Hematopoietic multipotent progenitor cell treated with erythropoietin and hydrocortisone succinate and interleukin-3 and kit ligand, for 17 days (in vitro differentiated cells): ENCODE measurements around the gene TAF11L8.
"Not testable (repeated sequence)": the region's sequence is repeated elsewhere in the genome, so short reads cannot be mapped to it uniquely, and the experiment has no call there.

Experiments used
- DNase-seq: peaks from one replicate; pipeline ENCODE4 v3.0.0-alpha.2; 2015; ENCODE audit warnings: low spot score

Gene TAF11L8

DNA sequence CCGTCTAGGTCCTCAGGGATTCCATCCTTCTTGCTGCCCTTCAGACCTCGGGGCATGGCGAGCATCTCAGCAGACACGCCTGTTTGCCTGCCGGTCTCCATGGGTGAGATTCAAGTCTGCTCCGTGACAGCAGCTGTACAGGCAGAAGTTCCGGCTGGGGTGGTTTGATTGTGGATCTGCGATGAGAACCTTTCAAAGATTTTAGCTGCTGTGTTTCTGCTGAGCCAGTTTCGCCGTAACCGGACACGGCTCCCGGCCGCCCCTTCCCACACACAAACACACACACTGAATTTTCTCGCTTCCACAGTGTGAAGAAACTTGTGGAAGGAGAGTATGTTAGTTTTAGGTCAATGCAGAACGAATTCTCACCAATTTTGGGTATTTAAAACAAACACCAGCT is at the start of gene TAF11L8:
TAF11L8 (minus strand) TSS at position 101 of the 400 bp plus-strand sequence.
- not testable (repeated sequence) for DNase-seq

DNA sequence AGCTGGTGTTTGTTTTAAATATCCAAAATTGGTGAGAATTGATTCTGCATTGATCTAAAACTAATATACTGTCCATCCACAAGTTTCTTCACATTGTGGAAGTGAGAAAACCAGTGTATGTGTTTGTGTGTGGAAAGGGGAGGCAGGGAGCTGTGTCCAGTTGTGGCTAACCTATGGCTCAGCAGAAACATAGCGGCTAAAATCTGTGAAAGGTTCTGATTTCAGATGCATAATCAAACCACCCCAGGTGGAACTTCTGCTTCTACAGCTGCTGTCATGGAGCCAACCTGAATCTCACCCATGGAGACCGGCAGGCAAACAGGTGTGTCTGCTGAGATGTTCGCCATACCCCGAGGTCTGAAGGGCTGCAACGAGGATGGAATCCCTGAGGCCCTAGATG is 43.4 kb upstream of the TAF11L8 start, which contains the start of gene TAF11L14:
TAF11L14 (plus strand) TSS at position 301 of the 400 bp plus-strand sequence.
- no peak for DNase-seq

DNA sequence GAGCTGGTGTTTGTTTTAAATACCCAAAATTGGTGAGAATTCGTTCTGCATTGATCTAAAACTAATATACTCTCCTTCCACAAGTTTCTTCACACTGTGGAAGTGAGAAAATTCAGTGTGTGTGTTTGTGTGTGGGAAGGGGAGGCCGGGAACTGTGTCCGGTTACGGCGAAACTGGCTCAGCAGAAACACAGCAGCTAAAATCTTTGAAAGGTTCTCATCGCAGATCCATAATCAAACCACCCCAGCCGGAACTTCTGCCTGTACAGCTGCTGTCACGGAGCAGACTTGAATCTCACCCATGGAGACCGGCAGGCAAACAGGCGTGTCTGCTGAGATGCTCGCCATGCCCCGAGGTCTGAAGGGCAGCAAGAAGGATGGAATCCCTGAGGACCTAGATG is 41.0 kb upstream of the TAF11L8 start, which contains the start of gene TAF11L13:
TAF11L13 (plus strand) TSS at position 301 of the 400 bp plus-strand sequence.
- not testable (repeated sequence) for DNase-seq

DNA sequence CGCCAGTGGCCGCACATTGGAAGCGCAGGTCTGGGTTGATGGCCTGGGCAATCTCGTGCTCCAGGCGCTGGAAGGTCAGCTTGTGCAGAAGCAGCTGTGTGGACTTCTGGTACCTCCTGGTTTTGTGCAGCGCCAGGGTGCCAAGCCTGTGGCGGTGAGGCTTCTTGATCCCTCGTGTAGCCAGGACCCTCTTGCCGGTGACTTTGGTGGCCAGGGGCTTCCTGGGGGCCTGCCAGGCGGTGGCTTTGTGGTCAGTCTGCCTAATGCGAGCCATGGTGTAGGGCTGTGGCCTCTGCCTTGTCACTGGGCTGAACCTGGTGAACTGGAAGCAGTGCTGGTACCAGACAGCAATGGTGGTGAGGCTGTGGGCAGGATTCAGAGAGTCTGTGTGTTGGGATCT is 34.9 kb upstream of the TAF11L8 start:
- DNase-seq, result no peak

DNA sequence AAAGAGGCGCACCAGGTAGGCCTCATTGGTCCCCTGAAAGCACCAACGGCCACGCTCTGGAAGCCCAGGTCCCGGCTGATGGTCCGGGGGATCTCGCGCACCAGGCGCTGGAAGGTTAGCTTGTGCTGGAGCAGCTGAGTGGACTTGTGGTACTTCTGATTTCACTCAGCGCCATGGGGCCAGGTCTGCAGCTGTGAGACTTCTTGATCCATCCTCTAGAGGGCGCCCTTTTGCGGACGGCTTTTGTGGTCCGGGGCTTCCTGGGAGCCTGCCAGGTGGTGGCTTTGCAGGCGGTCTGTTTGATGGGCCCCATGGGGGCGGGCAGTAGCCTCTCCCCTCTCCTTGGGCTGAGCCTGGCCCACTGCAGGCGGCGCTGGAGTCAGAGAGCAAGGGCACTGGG is 29.9 kb upstream of the TAF11L8 start:
- no peak for DNase-seq

DNA sequence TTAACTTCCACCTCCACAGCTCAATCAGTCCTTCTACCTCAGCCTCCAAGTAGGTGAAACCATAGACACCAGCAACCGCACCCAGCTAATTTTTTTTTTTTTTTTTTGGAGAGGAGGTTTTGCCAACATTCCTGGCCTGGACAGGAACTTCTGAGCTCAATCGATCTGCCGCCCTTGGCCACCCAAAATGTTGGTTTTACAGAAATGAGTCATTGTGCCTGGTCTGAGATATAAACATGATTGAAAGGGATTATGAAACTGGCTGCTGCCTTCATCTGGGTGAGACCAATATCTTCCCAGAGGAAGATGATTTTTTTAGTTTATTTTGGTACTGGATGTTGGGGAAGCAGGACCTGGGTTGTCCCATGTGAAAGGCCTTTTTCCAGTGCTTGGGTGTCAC is 28.6 kb upstream of the TAF11L8 start:
- DNase-seq, result no peak

DNA sequence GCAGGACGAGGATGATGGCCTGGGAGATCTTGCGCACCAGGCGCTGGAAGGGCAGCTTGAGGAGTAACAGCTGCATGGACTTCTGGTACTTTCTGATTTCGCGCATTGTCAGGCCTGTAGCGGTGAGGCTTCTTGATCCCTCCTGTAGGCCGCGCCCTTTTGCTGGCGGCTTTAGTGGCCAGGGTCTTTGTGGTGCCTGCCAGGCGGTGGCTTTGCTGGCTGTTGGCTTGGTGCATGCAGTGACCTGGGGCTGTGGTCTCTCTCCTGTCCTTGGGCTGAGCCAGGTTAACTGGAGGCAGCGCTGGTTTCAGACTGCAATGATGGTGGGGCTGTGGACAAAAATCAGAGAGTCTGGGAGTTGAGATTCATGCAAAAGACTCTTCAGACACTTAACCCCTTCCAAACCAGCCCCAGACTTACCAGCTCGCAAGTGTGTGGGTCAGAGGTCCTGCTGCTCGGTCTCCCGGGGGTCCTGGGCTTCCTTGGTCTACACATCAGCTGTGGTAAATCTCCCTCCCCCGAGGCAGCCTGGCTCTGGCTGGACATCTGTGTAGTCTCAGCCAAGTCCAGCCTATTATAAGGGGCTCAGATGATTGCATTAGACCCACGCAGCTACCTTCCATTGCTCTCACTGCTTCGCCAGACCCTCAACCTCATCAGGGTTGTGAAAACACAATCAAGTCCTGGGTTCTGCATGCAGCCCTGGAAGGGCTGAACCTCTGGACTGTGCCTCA is 24.3 kb upstream of the TAF11L8 start:
- no peak for DNase-seq

DNA sequence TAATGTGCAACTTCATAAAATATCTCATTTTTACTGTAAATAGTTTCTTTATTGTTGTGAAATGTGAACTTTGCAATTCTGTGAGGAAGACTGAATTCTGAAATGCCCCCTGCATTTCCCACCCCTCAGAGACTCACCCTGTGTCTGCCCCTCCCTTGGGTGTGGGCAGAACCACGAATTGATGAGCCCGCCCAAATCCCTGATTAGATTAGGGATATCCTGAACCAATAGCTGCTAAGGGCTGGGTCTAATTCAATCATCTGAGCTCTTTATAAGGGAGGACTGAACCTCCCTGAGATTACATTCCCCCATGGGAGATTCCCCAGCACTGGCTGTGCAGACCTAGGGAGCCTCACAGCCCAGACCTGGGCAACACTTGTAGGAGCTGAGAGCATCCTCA is 19.3 kb upstream of the TAF11L8 start, which contains the start of gene TAF11L12:
TAF11L12 (plus strand) TSS at position 301 of the 400 bp plus-strand sequence.
- not testable (repeated sequence) for DNase-seq

DNA sequence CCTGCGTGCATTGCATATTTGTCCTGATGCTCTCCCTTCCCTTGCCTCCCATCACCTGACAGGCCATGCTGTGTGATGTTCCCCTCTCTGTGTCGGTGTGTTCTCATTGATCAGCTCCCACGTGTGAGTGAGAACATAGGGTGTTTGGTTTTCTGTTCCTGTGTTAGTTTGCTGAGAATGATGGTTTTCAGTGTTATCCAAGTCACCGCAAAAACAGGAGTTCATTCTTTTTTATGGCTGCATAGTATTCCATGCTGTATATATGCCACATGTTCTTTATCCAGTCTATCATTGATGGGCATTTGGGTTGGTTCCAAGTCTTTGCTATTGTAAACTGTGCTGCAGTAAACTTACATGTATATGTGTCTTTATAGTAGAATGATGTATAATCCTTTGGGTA is 16.7 kb upstream of the TAF11L8 start:
- not testable (repeated sequence) for DNase-seq

DNA sequence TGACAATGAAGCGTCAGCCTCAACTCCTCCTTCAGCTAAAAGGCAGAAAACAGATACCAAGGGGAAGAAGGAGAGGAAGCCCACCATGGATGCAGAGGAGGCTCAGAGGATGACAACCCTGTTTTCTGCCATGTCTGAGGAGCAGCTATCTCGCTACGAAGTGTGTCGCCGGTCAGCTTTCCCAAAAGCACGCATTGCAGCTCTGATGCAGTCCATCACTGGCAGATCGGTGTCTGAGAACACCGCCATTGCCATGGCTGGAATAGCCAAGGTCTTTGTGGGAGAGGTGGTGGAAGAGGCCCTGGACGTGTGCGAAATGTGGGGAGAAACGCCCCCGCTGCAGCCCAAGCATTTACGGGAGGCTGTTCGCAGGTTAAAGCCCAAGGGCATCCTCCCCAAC is 14.2 kb upstream of the TAF11L8 start:
- DNase-seq, result no peak

DNA sequence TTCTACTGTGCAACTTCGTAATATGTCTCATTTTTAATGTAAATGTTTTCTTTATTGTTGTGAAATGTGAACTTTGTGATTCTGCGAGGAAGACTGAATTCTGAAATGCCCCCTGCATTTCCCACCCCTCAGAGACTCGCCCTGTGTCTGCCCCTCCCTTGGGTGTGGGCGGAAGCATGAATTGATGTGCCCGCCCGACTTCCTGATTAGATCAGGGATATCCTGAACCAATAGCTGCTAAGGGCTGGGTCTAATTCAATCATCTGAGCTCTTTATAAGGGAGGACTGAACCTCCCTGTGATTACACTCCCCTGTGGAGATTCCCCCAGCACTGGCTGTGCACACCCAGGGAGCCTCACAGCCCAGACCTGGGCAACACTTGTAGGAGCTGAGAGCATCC is 13.1 kb upstream of the TAF11L8 start, which contains the start of gene TAF11L11:
TAF11L11 (plus strand) TSS at position 304 of the 400 bp plus-strand sequence.
- not testable (repeated sequence) for DNase-seq

DNA sequence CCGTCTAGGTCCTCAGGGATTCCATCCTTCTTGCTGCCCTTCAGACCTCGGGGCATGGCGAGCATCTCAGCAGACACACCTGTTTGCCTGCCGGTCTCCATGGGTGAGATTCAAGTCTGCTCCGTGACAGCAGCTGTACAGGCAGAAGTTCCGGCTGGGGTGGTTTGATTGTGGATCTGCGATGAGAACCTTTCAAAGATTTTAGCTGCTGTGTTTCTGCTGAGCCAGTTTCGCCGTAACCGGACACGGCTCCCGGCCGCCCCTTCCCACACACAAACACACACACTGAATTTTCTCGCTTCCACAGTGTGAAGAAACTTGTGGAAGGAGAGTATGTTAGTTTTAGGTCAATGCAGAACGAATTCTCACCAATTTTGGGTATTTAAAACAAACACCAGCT is 7.0 kb upstream of the TAF11L8 start, which contains the start of gene TAF11L10:
TAF11L10 (minus strand) TSS at position 101 of the 400 bp plus-strand sequence.
- DNase-seq, result not testable (repeated sequence)

DNA sequence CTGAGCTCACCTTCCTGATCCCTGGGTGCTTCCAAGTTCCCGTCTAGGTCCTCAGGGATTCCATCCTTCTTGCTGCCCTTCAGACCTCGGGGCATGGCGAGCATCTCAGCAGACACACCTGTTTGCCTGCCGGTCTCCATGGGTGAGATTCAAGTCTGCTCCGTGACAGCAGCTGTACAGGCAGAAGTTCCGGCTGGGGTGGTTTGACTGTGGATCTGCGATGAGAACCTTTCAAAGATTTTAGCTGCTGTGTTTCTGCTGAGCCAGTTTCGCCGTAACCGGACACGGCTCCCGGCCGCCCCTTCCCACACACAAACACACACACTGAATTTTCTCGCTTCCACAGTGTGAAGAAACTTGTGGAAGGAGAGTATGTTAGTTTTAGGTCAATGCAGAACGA is 3.5 kb upstream of the TAF11L8 start, which contains the start of gene TAF11L9:
TAF11L9 (minus strand) TSS at position 140 of the 400 bp plus-strand sequence.
- DNase-seq, result not testable (repeated sequence)

DNA sequence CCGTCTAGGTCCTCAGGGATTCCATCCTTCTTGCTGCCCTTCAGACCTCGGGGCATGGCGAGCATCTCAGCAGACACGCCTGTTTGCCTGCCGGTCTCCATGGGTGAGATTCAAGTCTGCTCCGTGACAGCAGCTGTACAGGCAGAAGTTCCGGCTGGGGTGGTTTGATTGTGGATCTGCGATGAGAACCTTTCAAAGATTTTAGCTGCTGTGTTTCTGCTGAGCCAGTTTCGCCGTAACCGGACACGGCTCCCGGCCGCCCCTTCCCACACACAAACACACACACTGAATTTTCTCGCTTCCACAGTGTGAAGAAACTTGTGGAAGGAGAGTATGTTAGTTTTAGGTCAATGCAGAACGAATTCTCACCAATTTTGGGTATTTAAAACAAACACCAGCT is 5.1 kb downstream of the TAF11L8 start, which contains the start of gene TAF11L7:
TAF11L7 (minus strand) TSS at position 101 of the 400 bp plus-strand sequence.
- not testable (repeated sequence) for DNase-seq
